NOMO-1 treated with DMSO at 0.1 percent for 48 hours (cell line): ENCODE data around the gene MAP7.
"Not testable (repeated sequence)": the region's sequence is repeated elsewhere in the genome, so short reads cannot be mapped to it uniquely, and the experiment has no call there.

Experiments used
- DNase-seq: peaks from one replicate; lab custom pipeline; 2025; ENCODE audit not compliant: unreplicated experiment; lab: John Stamatoyannopoulos, UW

The MAP7 gene

DNA sequence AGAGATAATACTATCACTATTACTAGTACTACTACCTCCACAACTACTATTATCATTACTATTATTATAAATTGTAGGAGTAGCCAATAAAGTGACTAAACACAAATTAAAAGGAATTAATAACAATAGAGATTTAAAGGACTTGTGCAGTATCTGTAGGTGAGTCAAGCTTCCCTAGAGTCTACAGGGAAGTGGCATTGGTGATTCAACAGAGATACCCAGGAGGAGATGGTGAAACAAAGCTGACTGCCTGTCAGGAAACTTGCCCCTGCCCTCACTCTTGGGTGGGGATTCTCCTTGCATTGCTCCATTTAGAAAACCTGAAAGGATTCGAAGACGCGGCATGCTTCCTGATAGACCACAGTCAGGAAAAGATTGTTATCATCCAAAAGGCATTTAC is 237.2 kb downstream of the MAP7 start:
- no peak for DNase-seq

DNA sequence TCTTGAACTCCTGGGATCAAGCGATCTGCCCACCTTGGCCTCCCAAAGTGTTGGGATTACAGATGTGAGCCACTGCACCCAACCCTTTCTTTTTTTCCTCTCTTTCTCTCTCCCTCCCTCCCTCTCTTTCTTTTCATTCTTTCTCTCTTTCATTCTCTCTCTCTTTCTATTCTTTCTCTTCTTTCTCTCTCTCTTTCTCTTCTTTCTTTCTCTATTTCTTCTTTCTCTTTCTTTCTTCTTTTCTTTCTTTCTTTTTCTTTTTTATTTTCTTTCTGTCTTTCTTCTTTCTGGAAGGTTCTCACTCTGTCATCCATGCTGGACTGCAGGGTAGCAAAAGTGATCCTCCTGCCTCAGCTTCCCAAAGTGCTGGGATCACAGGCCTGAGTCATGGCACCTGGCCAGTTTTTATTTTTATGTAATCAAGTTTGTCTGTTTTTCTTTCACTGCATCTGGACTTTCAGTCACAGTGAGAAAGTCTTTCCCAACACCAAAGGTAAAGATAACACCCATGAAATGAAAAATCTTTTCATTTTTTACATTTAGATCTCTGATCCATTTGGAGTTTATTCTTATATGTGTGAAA is 240.4 kb downstream of the MAP7 start:
- no peak for DNase-seq

DNA sequence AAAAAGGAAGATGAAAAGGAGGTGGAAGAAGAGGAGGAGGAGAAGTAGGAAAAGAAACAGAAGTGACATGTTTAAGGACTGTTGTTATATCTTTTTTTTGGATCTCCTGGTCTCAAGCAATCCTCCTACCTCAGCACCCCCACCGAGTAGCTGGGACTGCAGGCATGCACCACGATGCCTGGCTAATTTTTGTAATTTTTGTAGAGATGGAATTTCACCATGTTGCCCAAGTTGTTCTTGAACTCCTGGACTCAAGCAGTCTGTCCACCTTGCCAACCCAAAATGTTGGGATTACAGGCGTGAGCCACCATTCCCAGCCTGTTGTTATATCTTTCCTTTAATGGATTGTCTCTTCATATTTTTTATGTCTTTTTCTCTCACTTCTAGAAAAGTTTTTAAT is 241.1 kb downstream of the MAP7 start:
- no peak for DNase-seq

DNA sequence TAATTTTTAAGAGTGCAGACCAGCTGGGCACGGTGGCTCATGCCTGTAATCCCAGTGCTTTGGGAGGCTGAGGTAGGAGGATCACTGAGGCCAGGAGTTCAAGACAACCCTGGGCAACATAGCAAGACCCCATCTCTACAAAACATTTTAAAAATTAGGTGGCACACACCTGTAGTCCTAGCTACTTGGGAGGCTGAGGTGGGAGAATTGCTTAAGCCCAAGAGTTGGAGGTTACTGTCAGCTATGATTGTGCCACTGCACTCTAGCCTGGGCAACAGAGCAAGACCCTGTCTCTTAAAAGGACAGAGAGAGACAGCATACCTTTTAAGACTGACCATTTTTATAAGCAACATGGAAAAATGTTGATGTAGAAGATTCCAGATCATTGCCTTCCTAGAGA is 241.8 kb downstream of the MAP7 start:
- DNase-seq, result not testable (repeated sequence)

DNA sequence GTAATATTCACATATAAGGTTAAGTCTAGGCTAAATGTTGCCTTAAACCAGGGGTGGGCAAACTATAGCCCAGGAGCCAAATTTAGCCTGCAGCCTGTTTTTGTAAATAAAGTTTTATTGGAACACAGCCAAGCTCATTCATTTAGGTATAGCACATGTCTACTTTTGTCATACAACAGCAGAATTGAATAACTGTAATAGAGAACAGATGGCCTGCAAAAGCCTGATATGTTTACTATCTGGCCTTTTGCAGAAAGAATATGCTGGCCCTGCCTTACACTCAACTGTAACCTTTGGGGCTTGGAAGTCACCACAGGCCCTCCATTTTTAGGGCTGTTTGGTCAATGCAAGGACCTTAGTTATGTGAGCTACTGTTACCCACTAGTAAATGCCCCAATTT is 242.9 kb downstream of the MAP7 start:
- no peak for DNase-seq

DNA sequence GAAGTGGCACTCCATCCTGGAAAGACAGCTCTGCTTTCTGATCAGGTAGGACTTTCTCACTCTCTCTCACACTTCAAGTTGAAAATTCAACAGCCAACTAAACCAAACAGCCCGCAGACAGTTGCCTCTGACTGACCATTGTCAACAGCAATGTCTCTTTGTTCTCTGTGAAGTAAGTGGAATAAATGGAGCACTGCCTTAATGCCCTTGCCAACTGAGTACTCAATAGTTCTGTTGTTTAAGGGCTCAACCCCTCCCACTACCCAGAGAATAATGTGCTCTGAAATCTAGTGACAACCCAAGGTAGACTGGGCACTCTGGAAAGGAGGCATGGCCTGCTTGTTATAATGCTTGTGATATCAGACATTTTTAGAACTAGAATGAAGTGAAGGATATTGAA is 243.8 kb downstream of the MAP7 start:
- no peak for DNase-seq

DNA sequence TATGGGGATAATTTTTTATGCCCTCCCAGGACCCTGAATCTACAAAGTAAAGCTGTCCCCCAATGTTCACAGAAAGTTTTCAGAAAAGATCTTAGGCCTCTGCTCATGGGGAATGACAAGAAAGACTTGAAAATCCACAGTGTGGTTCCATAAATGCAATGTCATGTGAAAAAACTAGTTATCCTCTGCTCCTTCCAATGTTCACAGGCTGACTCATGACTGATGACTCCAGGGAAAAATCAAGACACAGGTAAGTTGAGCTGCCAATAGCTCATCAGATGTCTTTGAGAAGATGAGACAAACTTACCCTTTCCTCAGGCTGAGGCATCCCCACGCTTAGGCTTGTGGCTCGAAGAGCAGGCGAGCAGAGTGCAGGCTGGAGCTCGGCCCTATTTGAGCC is 245.8 kb downstream of the MAP7 start:
- no peak for DNase-seq

DNA sequence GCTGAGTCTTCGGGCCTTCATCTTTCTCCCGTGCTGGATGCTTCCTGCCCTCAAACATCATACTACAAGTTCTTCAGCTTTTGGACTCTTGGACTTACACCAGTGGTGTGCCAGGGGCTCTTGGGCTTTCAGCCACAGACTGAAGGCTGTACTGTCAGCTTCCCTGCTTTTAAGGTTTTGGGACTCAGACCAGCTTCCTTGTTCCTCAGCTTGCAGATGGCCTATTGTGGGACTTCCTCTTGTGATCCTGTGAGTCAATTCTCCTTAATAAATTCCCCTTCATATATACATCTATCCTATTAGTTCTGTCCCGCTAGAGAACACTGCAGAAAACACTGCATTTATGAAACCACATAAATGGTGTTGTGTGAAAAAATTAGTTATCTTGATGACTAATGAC is 246.7 kb downstream of the MAP7 start:
- DNase-seq, result no peak

DNA sequence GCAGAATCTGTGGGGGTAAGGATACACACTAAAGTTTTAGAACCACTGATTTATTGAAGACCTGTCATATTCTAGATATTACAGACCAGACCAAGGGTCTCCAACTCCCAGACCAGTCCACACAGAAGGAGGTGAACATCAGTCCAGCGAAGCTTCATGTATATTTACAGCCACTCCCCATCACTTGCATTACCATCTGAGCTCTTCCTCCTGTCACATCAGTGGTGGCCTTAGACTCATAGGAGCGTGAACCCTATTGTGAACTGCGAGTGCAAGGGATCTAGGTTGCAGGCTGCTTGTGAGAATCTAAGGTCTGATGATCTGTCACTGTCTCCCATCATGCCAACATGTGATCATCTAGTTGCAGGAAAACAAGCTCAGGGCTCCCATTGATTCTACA is 255.6 kb downstream of the MAP7 start:
- no peak for DNase-seq
